ENCODE measurements around the gene SPATA16.

SPATA16 gene

GRCh38 chr3:172847292-172847691, 293.7 kb downstream of the SPATA16 start:
- no peak overlapping the region for H3K4me3 ChIP-seq (ENCODE audit: low read length)
- no peaks in the 10 kb centered on the region for H3K4me1 ChIP-seq (ENCODE audit: control insufficient read depth, low read depth, low read length)
- H3K27ac ChIP-seq (ENCODE audit: low read depth, low read length): no peak overlapping the region
- H4K8ac ChIP-seq (ENCODE audit: low read depth, low read length): no peak overlapping the region
- no peak overlapping the region for H2BK120ac ChIP-seq (ENCODE audit: low read depth, low read length)
- no peak overlapping the region for H2AK5ac ChIP-seq (ENCODE audit: low read length)
- H3K56ac ChIP-seq (ENCODE audit: low read length): no peak overlapping the region
- no peak overlapping the region for H3K4ac ChIP-seq (ENCODE audit: low read depth, low read length)
- H2BK15ac ChIP-seq (replicated peaks; ENCODE audit: low read depth): no peak overlapping the region
- H3K27me3 ChIP-seq (ENCODE audit: insufficient read depth, low read length, poor library complexity): no peaks in the 10 kb centered on the region
- no peaks in the 10 kb centered on the region for H3K79me2 ChIP-seq (ENCODE audit: control insufficient read depth, insufficient read depth, low read length)
- no peak overlapping the region for H3K23ac ChIP-seq (ENCODE audit: low read length)
- H3K18ac ChIP-seq (ENCODE audit: low read length): no peak overlapping the region
- no peak overlapping the region for H3K4me2 ChIP-seq (ENCODE audit: low read length)
- no peak for DNase-seq
- H4K5ac ChIP-seq (ENCODE audit: low read length): no peak overlapping the region
- no peaks in the 10 kb centered on the region for H3K36me3 ChIP-seq (ENCODE audit: control insufficient read depth, insufficient read depth, low read length)
- H2BK5ac ChIP-seq (ENCODE audit: low read length): no peak overlapping the region
- no peak overlapping the region for H3K9ac ChIP-seq (ENCODE audit: low read length)
- no peaks in the 10 kb centered on the region for H3K79me1 ChIP-seq (ENCODE audit: low read length)

DNA sequence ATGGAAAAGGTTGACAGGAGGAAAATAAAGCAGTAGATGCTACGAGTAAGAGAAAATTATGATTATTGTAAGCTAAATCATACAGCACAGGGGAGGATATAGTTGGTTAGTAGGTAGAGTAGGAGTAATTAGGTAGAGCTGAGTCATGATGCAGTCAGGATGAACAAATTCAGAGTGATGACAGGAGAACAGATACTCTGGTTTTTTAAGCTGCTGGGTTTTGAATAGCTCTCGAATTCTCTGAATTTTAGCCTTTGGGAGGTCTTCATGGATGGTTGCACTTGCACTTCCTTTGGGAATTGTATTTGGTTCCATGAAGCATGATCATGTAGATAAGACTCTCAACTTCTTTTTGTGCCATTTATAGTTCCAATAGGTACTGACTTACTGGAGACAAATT, 294.3 kb downstream of the SPATA16 start:
- Histone ChIP-seq H3K36me3 (ENCODE audit: control insufficient read depth, insufficient read depth, low read length) (no peaks in the 10 kb centered on the region), H4K8ac (ENCODE audit: low read depth, low read length) (no peak overlapping the region)
- no CpG with 5 or more reads among the region's 2 CpGs for WGBS (ENCODE audit: extremely low coverage, insufficient coverage, low lambda C conversion rate)

GRCh38 chr3:172846103-172846561, 294.9 kb downstream of the SPATA16 start:
- WGBS (ENCODE audit: extremely low coverage, insufficient coverage, low lambda C conversion rate): no CpG with 5 or more reads among the region's 4 CpGs
- Histone ChIP-seq H3K9ac (ENCODE audit: low read length) (no peak overlapping the region), H2BK5ac (ENCODE audit: low read length) (no peak overlapping the region), H3K27ac (ENCODE audit: low read depth, low read length) (no peak overlapping the region), H2BK15ac (replicated peaks; ENCODE audit: low read depth) (no peak overlapping the region), H4K5ac (ENCODE audit: low read length) (no peak overlapping the region), H3K4me2 (ENCODE audit: low read length) (no peak overlapping the region), H3K4ac (ENCODE audit: low read depth, low read length) (no peak overlapping the region), H3K4me1 (ENCODE audit: control insufficient read depth, low read depth, low read length) (no peaks in the 10 kb centered on the region), H4K8ac (ENCODE audit: low read depth, low read length) (no peak overlapping the region), H3K4me3 (ENCODE audit: low read length) (no peak overlapping the region), H3K23ac (ENCODE audit: low read length) (no peak overlapping the region), H3K36me3 (ENCODE audit: control insufficient read depth, insufficient read depth, low read length) (no peaks in the 10 kb centered on the region), H3K27me3 (ENCODE audit: insufficient read depth, low read length, poor library complexity) (no peaks in the 10 kb centered on the region), H2AK5ac (ENCODE audit: low read length) (no peak overlapping the region), H2BK120ac (ENCODE audit: low read depth, low read length) (no peak overlapping the region), H3K79me1 (ENCODE audit: low read length) (no peaks in the 10 kb centered on the region), H3K56ac (ENCODE audit: low read length) (no peak overlapping the region), H3K18ac (ENCODE audit: low read length) (no peak overlapping the region), H3K79me2 (ENCODE audit: control insufficient read depth, insufficient read depth, low read length) (no peaks in the 10 kb centered on the region)
- no peak for DNase-seq

More for the DNA sequence above, 294.3 kb downstream of the SPATA16 start:
- Histone ChIP-seq H3K23ac (ENCODE audit: low read length) (no peak overlapping the region), H3K4me2 (ENCODE audit: low read length) (no peak overlapping the region), H3K4me3 (ENCODE audit: low read length) (no peak overlapping the region), H3K27me3 (ENCODE audit: insufficient read depth, low read length, poor library complexity) (no peaks in the 10 kb centered on the region), H3K56ac (ENCODE audit: low read length) (no peak overlapping the region), H2BK120ac (ENCODE audit: low read depth, low read length) (no peak overlapping the region), H2BK5ac (ENCODE audit: low read length) (no peak overlapping the region), H4K5ac (ENCODE audit: low read length) (no peak overlapping the region), H3K9ac (ENCODE audit: low read length) (no peak overlapping the region), H3K4me1 (ENCODE audit: control insufficient read depth, low read depth, low read length) (no peaks in the 10 kb centered on the region), H3K27ac (ENCODE audit: low read depth, low read length) (no peak overlapping the region), H3K79me2 (ENCODE audit: control insufficient read depth, insufficient read depth, low read length) (no peaks in the 10 kb centered on the region), H3K79me1 (ENCODE audit: low read length) (no peaks in the 10 kb centered on the region), H3K18ac (ENCODE audit: low read length) (no peak overlapping the region), H2BK15ac (replicated peaks; ENCODE audit: low read depth) (no peak overlapping the region), H2AK5ac (ENCODE audit: low read length) (no peak overlapping the region), H3K4ac (ENCODE audit: low read depth, low read length) (no peak overlapping the region)
- no peak for DNase-seq

GRCh38 chr3:172844428-172844827, 296.6 kb downstream of the SPATA16 start:
- H2BK5ac ChIP-seq (ENCODE audit: low read length): no peak overlapping the region
- H3K9ac ChIP-seq (ENCODE audit: low read length): no peak overlapping the region
- H3K79me2 ChIP-seq (ENCODE audit: control insufficient read depth, insufficient read depth, low read length): no peaks in the 10 kb centered on the region
- no peak overlapping the region for H2BK15ac ChIP-seq (replicated peaks; ENCODE audit: low read depth)
- H4K5ac ChIP-seq (ENCODE audit: low read length): no peak overlapping the region
- H2BK120ac ChIP-seq (ENCODE audit: low read depth, low read length): no peak overlapping the region
- no peak overlapping the region for H3K56ac ChIP-seq (ENCODE audit: low read length)
- no peak for DNase-seq
- H3K4me2 ChIP-seq (ENCODE audit: low read length): no peak overlapping the region
- no peak overlapping the region for H4K8ac ChIP-seq (ENCODE audit: low read depth, low read length)
- H3K4ac ChIP-seq (ENCODE audit: low read depth, low read length): no peak overlapping the region
- H3K27ac ChIP-seq (ENCODE audit: low read depth, low read length): no peak overlapping the region
- no peaks in the 10 kb centered on the region for H3K27me3 ChIP-seq (ENCODE audit: insufficient read depth, low read length, poor library complexity)
- H3K18ac ChIP-seq (ENCODE audit: low read length): no peak overlapping the region
- no peaks in the 10 kb centered on the region for H3K36me3 ChIP-seq (ENCODE audit: control insufficient read depth, insufficient read depth, low read length)
- no peaks in the 10 kb centered on the region for H3K79me1 ChIP-seq (ENCODE audit: low read length)
- no peak overlapping the region for H3K4me3 ChIP-seq (ENCODE audit: low read length)
- no peak overlapping the region for H2AK5ac ChIP-seq (ENCODE audit: low read length)
- H3K4me1 ChIP-seq (ENCODE audit: control insufficient read depth, low read depth, low read length): no peaks in the 10 kb centered on the region
- no CpG with 5 or more reads among the region's 4 CpGs for WGBS (ENCODE audit: extremely low coverage, insufficient coverage, low lambda C conversion rate)
- H3K23ac ChIP-seq (ENCODE audit: low read length): no peak overlapping the region

DNA sequence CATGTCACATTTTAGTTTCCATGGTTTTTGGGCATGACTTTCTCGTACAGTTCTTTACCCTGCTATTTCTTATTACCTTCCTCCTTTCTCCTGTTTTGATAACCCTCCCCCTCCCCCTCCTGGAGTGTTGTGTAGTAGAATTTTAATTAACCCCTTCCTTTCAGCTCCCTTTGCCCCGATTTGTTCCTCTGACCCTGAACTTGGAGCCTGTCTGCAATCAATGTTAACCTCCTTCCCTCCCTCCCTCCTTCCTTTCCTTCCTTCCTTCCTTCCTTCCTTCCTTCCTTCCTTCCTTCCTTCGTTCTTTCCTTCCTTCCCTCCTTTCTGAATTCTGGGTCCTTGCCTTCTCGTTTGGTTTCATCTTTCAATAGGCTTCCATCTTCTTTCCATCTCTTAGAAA, 300.1 kb downstream of the SPATA16 start:
- H4K5ac ChIP-seq (ENCODE audit: low read length): no peak overlapping the region
- H2BK120ac ChIP-seq (ENCODE audit: low read depth, low read length): no peak overlapping the region
- no peak overlapping the region for H3K4me3 ChIP-seq (ENCODE audit: low read length)
- no peak overlapping the region for H3K4ac ChIP-seq (ENCODE audit: low read depth, low read length)
- H3K9ac ChIP-seq (ENCODE audit: low read length): no peak overlapping the region
- no peak for DNase-seq
- H3K18ac ChIP-seq (ENCODE audit: low read length): no peak overlapping the region
- H3K56ac ChIP-seq (ENCODE audit: low read length): no peak overlapping the region
- no CpG with 5 or more reads among the region's 4 CpGs for WGBS (ENCODE audit: extremely low coverage, insufficient coverage, low lambda C conversion rate)
- no peak overlapping the region for H3K4me2 ChIP-seq (ENCODE audit: low read length)
- no peaks in the 10 kb centered on the region for H3K4me1 ChIP-seq (ENCODE audit: control insufficient read depth, low read depth, low read length)
- no peaks in the 10 kb centered on the region for H3K36me3 ChIP-seq (ENCODE audit: control insufficient read depth, insufficient read depth, low read length)
- H3K79me1 ChIP-seq (ENCODE audit: low read length): no peaks in the 10 kb centered on the region
- no peak overlapping the region for H2BK15ac ChIP-seq (replicated peaks; ENCODE audit: low read depth)
- H4K8ac ChIP-seq (ENCODE audit: low read depth, low read length): no peak overlapping the region
- no peaks in the 10 kb centered on the region for H3K79me2 ChIP-seq (ENCODE audit: control insufficient read depth, insufficient read depth, low read length)
- H2AK5ac ChIP-seq (ENCODE audit: low read length): no peak overlapping the region
- H3K23ac ChIP-seq (ENCODE audit: low read length): no peak overlapping the region
- no peak overlapping the region for H2BK5ac ChIP-seq (ENCODE audit: low read length)
- no peak overlapping the region for H3K27ac ChIP-seq (ENCODE audit: low read depth, low read length)
- H3K27me3 ChIP-seq (ENCODE audit: insufficient read depth, low read length, poor library complexity): no peaks in the 10 kb centered on the region

GRCh38 chr3:172840463-172840862, 300.6 kb downstream of the SPATA16 start:
- Histone ChIP-seq H2BK5ac (ENCODE audit: low read length) (no peak overlapping the region), H2BK15ac (replicated peaks; ENCODE audit: low read depth) (no peak overlapping the region), H3K23ac (ENCODE audit: low read length) (no peak overlapping the region), H3K79me2 (ENCODE audit: control insufficient read depth, insufficient read depth, low read length) (no peaks in the 10 kb centered on the region), H3K4me3 (ENCODE audit: low read length) (no peak overlapping the region), H2BK120ac (ENCODE audit: low read depth, low read length) (no peak overlapping the region), H3K27ac (ENCODE audit: low read depth, low read length) (no peak overlapping the region), H3K36me3 (ENCODE audit: control insufficient read depth, insufficient read depth, low read length) (no peaks in the 10 kb centered on the region), H3K27me3 (ENCODE audit: insufficient read depth, low read length, poor library complexity) (no peaks in the 10 kb centered on the region), H3K4me1 (ENCODE audit: control insufficient read depth, low read depth, low read length) (no peaks in the 10 kb centered on the region), H3K79me1 (ENCODE audit: low read length) (no peaks in the 10 kb centered on the region), H3K4ac (ENCODE audit: low read depth, low read length) (no peak overlapping the region), H3K9ac (ENCODE audit: low read length) (no peak overlapping the region), H3K18ac (ENCODE audit: low read length) (no peak overlapping the region), H3K4me2 (ENCODE audit: low read length) (no peak overlapping the region), H2AK5ac (ENCODE audit: low read length) (no peak overlapping the region), H4K5ac (ENCODE audit: low read length) (no peak overlapping the region), H3K56ac (ENCODE audit: low read length) (no peak overlapping the region), H4K8ac (ENCODE audit: low read depth, low read length) (no peak overlapping the region)
- no CpG with 5 or more reads among the region's 4 CpGs for WGBS (ENCODE audit: extremely low coverage, insufficient coverage, low lambda C conversion rate)
- no peak for DNase-seq

All from mesendoderm (in vitro differentiated cells).